ES-I3 (cell line): ENCODE measurements around the gene AKAP9.
"Not testable (repeated sequence)": the region's sequence is repeated elsewhere in the genome, so short reads cannot be mapped to it uniquely, and the experiment has no call there.

Source experiments
- H3K36me3 ChIP-seq: 2 replicates; pipeline ENCODE4 v1.6.1; 2013; ENCODE audit warnings: mild to moderate bottlenecking, low read length, control low read depth, moderate library complexity; ENCODE audit not compliant: insufficient read depth
- H3K4me1 ChIP-seq: 2 replicates; pipeline ENCODE4 v1.6.1; 2013; ENCODE audit warnings: mild to moderate bottlenecking, control low read depth, low read length; ENCODE audit not compliant: insufficient read depth
- H3K9ac ChIP-seq: 2 replicates; pipeline ENCODE4 v1.6.1; 2013; ENCODE audit warnings: low read depth, mild to moderate bottlenecking, low read length, moderate library complexity
- H3K9me3 ChIP-seq: 2 replicates; pipeline ENCODE4 v1.6.1; 2013; ENCODE audit warnings: mild to moderate bottlenecking, low read length, moderate library complexity; ENCODE audit not compliant: control insufficient read depth, insufficient read depth

AKAP9 gene

GRCh38 chr7:92076509-92076908, 135.8 kb downstream of the AKAP9 start:
- no peaks in the 10 kb centered on the region for H3K36me3 ChIP-seq
- no peaks in the 10 kb centered on the region for H3K4me1 ChIP-seq
- no peaks in the 10 kb centered on the region for H3K9me3 ChIP-seq
- no peak overlapping the region for H3K9ac ChIP-seq

DNA sequence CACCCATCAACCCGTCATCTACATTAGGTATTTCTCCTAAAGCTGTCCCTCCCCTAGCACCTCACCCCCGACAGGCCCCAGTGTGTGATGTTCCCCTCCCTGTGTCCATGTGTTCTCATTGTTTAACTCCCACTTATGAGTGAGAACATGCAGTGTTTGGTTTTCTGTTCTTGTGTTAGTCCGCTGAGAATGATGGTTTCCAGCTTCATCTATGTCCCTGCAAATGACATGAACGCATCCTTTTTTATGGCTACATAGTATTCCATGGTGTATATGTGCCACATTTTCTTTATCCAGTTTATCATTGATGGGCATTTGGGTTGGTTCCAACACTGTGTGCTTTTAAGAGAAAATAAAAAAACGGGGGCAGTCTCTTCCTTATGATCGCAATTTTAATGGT, 143.3 kb downstream of the AKAP9 start:
- not testable (repeated sequence) for H3K9ac ChIP-seq, H3K4me1 ChIP-seq, H3K9me3 ChIP-seq
- H3K36me3 ChIP-seq = peaks cover 11% of the 10 kb centered on the region

GRCh38 chr7:92088266-92088665, 147.6 kb downstream of the AKAP9 start:
- H3K9ac ChIP-seq = no peak overlapping the region
- no peaks in the 10 kb centered on the region for H3K9me3 ChIP-seq
- H3K36me3 ChIP-seq = peaks cover 7% of the 10 kb centered on the region
- H3K4me1 ChIP-seq = no peaks in the 10 kb centered on the region

DNA sequence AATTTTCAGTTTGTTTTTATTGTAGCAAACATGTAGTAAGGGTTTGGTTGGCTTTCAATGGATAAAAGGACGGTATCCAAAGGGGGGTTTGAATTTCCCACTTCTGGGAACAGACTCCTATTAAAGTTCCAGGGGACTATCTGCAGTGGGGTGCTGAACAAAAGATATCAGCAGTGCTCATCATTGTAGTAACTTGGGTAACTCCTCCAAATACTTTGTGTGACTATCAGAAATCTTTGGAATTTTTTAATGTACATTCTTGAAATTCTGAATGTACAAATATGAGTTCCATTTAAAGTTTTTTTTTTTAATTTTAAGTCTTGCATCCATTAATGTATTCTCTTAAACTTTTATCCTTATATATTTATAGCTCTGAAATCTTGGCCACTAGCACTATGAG, 151.5 kb downstream of the AKAP9 start:
- no peaks in the 10 kb centered on the region for H3K36me3 ChIP-seq
- H3K9me3 ChIP-seq = no peaks in the 10 kb centered on the region
- no peaks in the 10 kb centered on the region for H3K4me1 ChIP-seq
- H3K9ac ChIP-seq = no peak overlapping the region

GRCh38 chr7:92095380-92095779, 154.7 kb downstream of the AKAP9 start:
- Histone ChIP-seq H3K4me1 (no peaks in the 10 kb centered on the region), H3K36me3 (peaks cover 8% of the 10 kb centered on the region; the same call in 1 of the 2 replicates), H3K9me3 (no peaks in the 10 kb centered on the region), H3K9ac (no peak overlapping the region)

DNA sequence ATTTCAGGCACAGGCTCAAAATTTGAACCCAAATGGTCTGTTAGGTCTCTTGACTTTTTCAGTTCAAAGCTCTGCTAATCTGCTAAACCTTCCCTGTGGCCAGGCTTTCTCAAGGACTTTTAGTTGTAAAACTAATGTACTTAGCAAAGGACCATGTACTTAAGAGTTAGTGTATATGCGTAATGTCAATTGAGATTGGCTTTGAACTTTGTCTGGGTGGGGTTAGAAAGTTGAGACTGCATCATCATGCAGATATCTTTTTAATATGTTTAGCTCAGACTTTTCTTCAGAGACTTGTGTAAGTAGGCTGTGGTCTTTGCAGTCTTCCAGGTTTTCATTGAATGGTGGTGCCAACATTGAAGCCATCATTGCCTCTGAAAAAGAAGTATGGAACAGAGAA, 159.9 kb downstream of the AKAP9 start:
- Histone ChIP-seq H3K4me1 (no peaks in the 10 kb centered on the region), H3K9ac (no peak overlapping the region), H3K9me3 (no peaks in the 10 kb centered on the region), H3K36me3 (peaks cover 10% of the 10 kb centered on the region; the same call in 1 of the 2 replicates)

- not testable (repeated sequence) for H3K9me3 ChIP-seq, H3K4me1 ChIP-seq, H3K9ac ChIP-seq
- peaks cover 11% of the 10 kb centered on the region; the same call in 1 of the 2 replicates for H3K36me3 ChIP-seq
These were observed 162.2 kb downstream of the AKAP9 start for GRCh38 chr7:92102862-92103261.

DNA sequence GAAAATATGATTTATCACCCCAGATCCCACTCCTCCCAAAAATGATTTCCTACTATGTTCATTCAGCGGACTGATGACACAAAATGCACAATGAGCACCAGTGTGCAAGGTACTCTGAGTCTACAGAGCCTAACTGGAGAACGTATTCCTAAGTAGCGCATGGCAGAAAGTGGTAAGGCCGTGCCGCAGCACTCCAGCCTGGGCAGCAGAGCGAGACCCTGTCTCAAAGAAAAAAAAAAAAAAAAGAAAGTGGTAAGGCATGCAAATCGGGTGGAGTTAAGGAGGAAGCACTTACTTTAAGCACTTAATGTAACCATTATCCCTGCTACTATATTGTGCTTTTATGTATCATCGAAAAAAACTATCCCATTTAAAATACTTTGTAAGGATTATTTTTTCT, 168.2 kb downstream of the AKAP9 start:
- no peak overlapping the region for H3K9ac ChIP-seq
- no peaks in the 10 kb centered on the region for H3K4me1 ChIP-seq
- no peaks in the 10 kb centered on the region for H3K9me3 ChIP-seq
- peaks cover 6% of the 10 kb centered on the region; the same call in 1 of the 2 replicates for H3K36me3 ChIP-seq

DNA sequence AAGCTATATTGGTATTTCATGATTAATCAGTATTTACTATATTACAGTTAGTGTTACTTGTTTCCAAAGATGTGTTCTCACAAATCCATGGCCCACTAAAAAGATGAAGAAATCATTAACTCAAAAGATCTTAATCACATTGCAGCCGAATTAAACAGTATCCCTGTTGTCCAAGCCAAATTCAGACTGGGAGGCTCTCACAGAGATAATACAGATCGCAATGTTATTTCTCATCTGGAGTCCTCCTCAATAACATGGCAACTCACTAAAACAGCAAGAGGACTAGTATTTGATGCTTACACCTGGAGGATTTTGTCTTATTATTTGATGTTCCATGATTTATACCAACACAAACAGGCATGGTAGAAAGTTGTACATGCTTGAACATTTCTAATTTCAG, 170.2 kb downstream of the AKAP9 start:
- Histone ChIP-seq H3K9me3 (no peaks in the 10 kb centered on the region), H3K4me1 (no peaks in the 10 kb centered on the region), H3K9ac (no peak overlapping the region), H3K36me3 (peaks cover 4% of the 10 kb centered on the region; the same call in 1 of the 2 replicates)

DNA sequence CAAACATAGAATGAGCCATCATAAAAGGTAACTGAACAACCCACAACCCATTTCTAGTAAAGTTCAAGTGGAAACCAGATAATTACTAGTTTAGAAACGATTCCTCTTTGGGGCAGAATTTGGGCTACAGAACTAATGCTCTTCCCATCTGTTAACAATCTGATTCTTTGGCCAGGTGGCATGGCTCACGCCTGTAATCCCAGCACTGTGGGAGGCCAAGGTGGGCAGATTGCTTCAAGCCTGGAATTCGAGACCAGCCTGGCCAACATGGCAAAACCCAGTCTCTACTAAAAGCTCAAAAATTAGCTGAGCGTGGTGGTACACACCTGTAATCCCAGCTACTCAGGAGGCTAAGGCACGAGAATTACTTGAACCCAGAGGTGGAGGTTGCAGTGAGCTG, 175.2 kb downstream of the AKAP9 start:
- no peaks in the 10 kb centered on the region for H3K4me1 ChIP-seq
- 0 out of 2 replicates have a peak, but pooled peaks cover 2% of the 10 kb centered on the region for H3K36me3 ChIP-seq
- no peak overlapping the region for H3K9ac ChIP-seq
- H3K9me3 ChIP-seq = no peaks in the 10 kb centered on the region

DNA sequence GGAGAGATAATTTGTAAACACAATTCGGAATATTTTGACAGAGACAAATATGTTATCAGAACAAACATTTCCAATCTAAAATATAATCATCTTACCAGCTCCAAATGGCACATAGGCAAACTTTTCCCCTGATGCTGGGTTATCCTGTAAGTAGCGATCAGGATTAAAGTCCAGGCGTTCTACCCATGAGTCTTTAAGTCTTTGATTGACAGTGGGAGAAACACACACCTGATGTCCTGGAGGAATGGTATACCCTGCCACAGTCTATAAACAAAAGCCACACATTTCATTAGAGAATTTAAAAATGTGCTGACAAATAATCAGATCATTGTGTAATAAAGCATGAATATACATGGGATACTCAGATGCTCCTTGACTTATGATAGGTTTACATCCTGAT, 176.3 kb downstream of the AKAP9 start:
- Histone ChIP-seq H3K36me3 (no peaks in the 10 kb centered on the region), H3K4me1 (no peaks in the 10 kb centered on the region), H3K9me3 (no peaks in the 10 kb centered on the region), H3K9ac (no peak overlapping the region)

DNA sequence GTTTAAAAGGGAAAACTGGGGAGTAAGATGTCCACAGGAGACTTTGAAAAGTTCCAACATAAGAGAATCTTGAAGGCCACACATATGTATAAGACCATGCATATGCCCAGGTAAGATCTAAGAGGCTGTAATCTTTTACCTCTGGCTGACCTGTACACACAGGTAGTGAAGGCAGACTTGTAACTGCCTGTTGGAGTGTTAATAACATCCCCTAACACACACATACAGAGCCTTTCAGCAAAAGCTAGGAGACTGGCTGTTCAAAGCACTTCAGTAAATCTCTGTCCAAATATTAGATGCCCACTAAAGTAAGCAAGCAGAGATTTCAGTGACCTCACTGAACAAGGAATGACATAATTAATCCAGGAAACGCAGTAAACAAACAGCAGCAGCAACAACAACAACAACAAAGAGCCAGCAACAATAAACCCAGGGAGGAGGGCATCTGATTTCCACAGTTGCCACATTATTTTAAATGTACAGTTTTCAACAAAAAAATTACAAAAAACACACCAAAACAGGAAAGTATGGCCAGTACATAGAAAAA, 178.6 kb downstream of the AKAP9 start:
- Histone ChIP-seq H3K9ac (no peak overlapping the region), H3K36me3 (0 out of 2 replicates have a peak, but pooled peaks cover 7% of the 10 kb centered on the region), H3K4me1 (no peaks in the 10 kb centered on the region), H3K9me3 (no peaks in the 10 kb centered on the region)

DNA sequence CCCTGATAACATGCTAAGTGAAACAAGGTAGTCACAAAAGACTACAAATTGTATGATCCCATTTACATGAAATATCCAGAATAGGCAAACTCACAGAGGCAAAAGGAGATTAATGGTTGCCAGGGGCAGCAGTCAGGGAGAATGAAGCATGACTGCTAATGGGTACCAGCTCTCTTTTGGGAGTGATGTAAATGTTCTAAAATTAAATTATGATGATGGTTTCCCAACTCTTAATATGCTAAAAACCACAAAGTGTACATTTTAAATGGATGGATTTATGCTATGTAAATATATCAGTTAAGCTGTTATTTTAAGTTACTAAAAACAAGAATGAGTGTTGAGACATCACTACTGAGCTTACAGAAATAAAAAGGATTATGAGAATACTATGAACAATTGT, 181.0 kb downstream of the AKAP9 start:
- 0 out of 2 replicates have a peak, but pooled peaks cover 7% of the 10 kb centered on the region for H3K36me3 ChIP-seq
- H3K9ac ChIP-seq = no peak overlapping the region

DNA sequence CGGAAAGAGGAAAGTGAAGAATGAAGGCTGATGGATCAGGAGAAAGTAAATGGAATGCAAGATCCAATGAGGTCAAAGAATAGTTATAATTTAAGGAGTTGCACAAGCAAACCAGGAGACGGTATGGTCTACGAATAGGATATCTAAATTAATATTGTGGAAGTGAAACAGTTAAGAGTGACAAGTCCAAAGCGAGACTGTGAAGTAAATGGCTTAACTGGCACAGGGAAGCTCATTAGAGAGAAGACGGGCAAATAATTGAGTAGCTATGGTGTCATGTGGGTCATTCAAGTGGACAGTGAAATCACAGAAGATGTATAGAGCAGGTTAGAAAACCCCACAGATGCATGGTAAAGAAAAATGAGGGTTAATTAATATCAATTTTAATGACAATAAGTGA, 190.4 kb downstream of the AKAP9 start:
- H3K9ac ChIP-seq = no peak overlapping the region
- no peaks in the 10 kb centered on the region for H3K4me1 ChIP-seq
- H3K9me3 ChIP-seq = no peaks in the 10 kb centered on the region
- H3K36me3 ChIP-seq = peaks cover 18% of the 10 kb centered on the region; the same call in 1 of the 2 replicates

More for the DNA sequence above, 181.0 kb downstream of the AKAP9 start:
- Histone ChIP-seq H3K9me3 (no peaks in the 10 kb centered on the region), H3K4me1 (no peaks in the 10 kb centered on the region)

DNA sequence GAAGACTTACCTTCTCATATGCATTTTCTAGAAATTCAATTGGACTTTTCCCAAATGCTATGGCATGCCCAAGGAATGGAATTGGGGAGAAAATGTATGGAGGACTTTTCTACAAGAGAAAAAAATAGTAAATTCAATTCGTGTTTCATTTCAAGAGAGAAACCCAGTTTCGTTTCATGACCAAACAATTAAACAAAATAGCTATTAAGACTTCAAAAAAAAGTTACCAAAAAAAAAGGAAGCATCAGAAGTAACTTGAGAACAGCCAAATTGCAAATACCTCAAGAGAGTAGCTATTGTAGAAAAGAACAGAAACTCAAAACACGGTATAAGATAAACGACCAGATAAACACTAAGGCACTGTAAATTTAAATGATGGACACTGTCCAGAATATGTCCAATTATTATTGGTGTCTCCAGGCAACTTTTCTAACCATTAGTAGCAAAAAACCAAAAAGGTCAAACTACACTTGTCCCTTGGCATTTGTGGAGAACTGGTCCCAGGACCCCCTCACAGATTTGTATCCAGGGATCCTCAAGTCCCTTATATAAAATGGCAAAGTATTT, 191.2 kb downstream of the AKAP9 start:
- H3K36me3 ChIP-seq = peaks cover 18% of the 10 kb centered on the region; the same call in 1 of the 2 replicates
- no peaks in the 10 kb centered on the region for H3K4me1 ChIP-seq
- H3K9me3 ChIP-seq = no peaks in the 10 kb centered on the region
- H3K9ac ChIP-seq = no peak overlapping the region
